ENCODE results near the gene HPD. TPM values are rescaled to one million over a fixed set of nuclear protein-coding genes. Genes with fewer than 3 reads are reported as not detected.

HPD gene
- total RNA-seq, 1 experiment from 2014 or later, result 0.20 TPM

DNA sequence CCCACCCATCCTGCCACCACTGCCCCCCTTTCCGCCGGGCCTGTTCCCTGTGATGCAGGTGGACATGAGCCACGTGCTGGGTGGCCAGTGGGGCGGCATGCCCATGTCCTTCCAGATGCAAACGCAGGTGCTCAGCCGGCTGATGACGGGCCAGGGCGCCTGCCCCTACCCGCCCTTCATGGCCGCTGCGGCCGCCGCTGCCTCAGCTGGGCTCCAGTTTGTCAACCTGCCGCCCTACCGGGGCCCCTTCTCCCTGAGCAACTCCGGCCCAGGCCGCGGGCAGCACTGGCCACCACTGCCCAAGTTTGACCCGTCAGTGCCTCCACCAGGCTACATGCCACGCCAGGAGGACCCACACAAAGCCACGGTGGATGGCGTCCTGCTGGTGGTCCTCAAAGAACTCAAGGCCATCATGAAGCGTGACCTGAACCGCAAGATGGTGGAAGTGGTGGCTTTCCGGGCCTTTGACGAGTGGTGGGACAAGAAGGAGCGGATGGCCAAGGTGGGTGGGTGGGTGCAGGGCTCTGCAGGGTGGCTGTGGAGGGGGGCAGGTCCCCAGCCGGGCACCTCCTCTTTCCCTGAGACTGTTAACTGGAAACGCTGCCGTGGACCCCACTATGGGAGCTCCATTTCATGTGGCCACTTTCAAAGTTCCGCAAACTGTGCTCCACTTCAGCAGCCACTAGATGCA lies 44.1 kb downstream of the HPD start:
- POLR2A ChIA-PET, result no interaction called here
- BruUV-seq (replicated peaks), result no TSS peak
- Histone ChIP-seq H3K9me3 (no peaks in the 10 kb centered on the region), H3K4me1 (peaks cover 15% of the 10 kb centered on the region), H3K4me3 (ENCODE audit: low read depth, low read length) (no peak overlapping the region), H3K27me3 (replicated peaks; ENCODE audit: control insufficient read depth, insufficient read depth, low read length) (no peaks in the 10 kb centered on the region), H3K36me3 (ENCODE audit: control insufficient read depth, insufficient read depth, low read length) (no peaks in the 10 kb centered on the region; the same call in none of the 2 replicates)
- no peak overlapping the region for H3K4me3 Mint-ChIP-seq (ENCODE audit: unreplicated experiment)
- CTCF ChIA-PET, result interaction anchor here (2.3 to 5.3 kb wide), 2 partner anchors 20 kb away, joined by 11 to 145 read pairs; partner anchors contain the start of gene RHOF
- peaks cover 58% of the 10 kb centered on the region for H3K36me3 Mint-ChIP-seq (ENCODE audit: insufficient read depth, unreplicated experiment)
- H3K27ac Mint-ChIP-seq (ENCODE audit: unreplicated experiment), result no peak overlapping the region
- intact Hi-C loops (cut with micrococcal nuclease; ENCODE audit: unreplicated experiment), result no loop called here
- H3K9me3 Mint-ChIP-seq (ENCODE audit: unreplicated experiment), result no peaks in the 10 kb centered on the region
- H3K27me3 Mint-ChIP-seq (ENCODE audit: insufficient read depth, unreplicated experiment), result no peaks in the 10 kb centered on the region
- TF ChIP-seq, protein P1, sequence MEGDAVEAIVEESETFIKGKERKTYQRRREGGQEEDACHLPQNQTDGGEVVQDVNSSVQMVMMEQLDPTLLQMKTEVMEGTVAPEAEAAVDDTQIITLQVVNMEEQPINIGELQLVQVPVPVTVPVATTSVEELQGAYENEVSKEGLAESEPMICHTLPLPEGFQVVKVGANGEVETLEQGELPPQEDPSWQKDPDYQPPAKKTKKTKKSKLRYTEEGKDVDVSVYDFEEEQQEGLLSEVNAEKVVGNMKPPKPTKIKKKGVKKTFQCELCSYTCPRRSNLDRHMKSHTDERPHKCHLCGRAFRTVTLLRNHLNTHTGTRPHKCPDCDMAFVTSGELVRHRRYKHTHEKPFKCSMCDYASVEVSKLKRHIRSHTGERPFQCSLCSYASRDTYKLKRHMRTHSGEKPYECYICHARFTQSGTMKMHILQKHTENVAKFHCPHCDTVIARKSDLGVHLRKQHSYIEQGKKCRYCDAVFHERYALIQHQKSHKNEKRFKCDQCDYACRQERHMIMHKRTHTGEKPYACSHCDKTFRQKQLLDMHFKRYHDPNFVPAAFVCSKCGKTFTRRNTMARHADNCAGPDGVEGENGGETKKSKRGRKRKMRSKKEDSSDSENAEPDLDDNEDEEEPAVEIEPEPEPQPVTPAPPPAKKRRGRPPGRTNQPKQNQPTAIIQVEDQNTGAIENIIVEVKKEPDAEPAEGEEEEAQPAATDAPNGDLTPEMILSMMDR (IDR thresholded peaks at IDR 0.05; ENCODE audit: insufficient read depth in 1 of 2, low read depth in 1 of 2, low read length in 1 of 2, severe bottlenecking in 1 of 2, unreplicated experiment in 1 of 2), result no peak
- no peak for DNase-seq
- H3K4me1 Mint-ChIP-seq (ENCODE audit: low read depth, unreplicated experiment), result peaks cover 5% of the 10 kb centered on the region

DNA sequence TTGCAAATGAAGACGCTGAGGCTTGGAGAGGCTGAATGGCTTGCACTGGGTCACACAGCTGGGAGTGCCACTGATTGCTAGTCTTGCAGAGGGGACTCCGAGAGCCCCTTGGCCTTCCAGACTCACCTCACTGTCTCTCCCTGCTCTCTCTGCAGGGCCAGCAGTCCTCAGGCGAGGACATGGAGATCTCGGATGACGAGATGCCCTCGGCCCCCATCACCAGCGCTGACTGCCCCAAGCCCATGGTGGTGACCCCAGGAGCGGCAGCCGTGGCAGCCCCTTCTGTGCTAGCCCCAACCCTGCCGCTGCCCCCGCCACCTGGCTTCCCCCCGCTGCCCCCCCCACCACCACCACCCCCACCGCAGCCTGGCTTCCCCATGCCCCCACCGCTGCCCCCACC lies 44.7 kb downstream of the HPD start:
- intact Hi-C loops (cut with micrococcal nuclease; ENCODE audit: unreplicated experiment), result no loop called here

More for the DNA sequence above, 44.7 kb downstream of the HPD start:
- Mint-ChIP-seq H3K4me3 (ENCODE audit: unreplicated experiment) (no peak overlapping the region), H3K27ac (ENCODE audit: unreplicated experiment) (no peak overlapping the region), H3K9me3 (ENCODE audit: unreplicated experiment) (no peaks in the 10 kb centered on the region), H3K27me3 (ENCODE audit: insufficient read depth, unreplicated experiment) (no peaks in the 10 kb centered on the region), H3K36me3 (ENCODE audit: insufficient read depth, unreplicated experiment) (peaks cover 52% of the 10 kb centered on the region), H3K4me1 (ENCODE audit: low read depth, unreplicated experiment) (peaks cover 5% of the 10 kb centered on the region)
- H3K4me3 ChIP-seq (ENCODE audit: low read depth, low read length), result no peak overlapping the region
- CTCF ChIA-PET, result interaction anchor here (5.3 kb wide), 1 partner anchor 19 kb away, joined by 145 read pairs; the partner anchor contains the start of gene RHOF
- no peaks in the 10 kb centered on the region; the same call in none of the 2 replicates for H3K36me3 ChIP-seq (ENCODE audit: control insufficient read depth, insufficient read depth, low read length)
- BruUV-seq (replicated peaks), result no TSS peak
- TF ChIP-seq, protein P1 (IDR thresholded peaks at IDR 0.05; ENCODE audit: insufficient read depth in 1 of 2, low read depth in 1 of 2, low read length in 1 of 2, severe bottlenecking in 1 of 2, unreplicated experiment in 1 of 2), result no peak
- DNase-seq, result no peak
- POLR2A ChIA-PET, result no interaction called here
- H3K4me1 ChIP-seq, result peaks cover 15% of the 10 kb centered on the region
- no peaks in the 10 kb centered on the region for H3K27me3 ChIP-seq (replicated peaks; ENCODE audit: control insufficient read depth, insufficient read depth, low read length)
- H3K9me3 ChIP-seq, result no peaks in the 10 kb centered on the region

Data from Caco-2 (cell line).